Stimulated activated CD8-positive, alpha-beta memory T cell treated with anti-CD3 and anti-CD28 coated beads, Interleukin-2, amount 100 ng/mL, for 48 hours (primary cell): ENCODE data around the gene COL4A6.

Experiments used
- DNase-seq, 2 donors: peaks; one replicate each; pipeline ENCODE4 v3.0.0-alpha.2; 2020; ENCODE audit warnings: low read depth in 2 of 2

The COL4A6 gene

DNA sequence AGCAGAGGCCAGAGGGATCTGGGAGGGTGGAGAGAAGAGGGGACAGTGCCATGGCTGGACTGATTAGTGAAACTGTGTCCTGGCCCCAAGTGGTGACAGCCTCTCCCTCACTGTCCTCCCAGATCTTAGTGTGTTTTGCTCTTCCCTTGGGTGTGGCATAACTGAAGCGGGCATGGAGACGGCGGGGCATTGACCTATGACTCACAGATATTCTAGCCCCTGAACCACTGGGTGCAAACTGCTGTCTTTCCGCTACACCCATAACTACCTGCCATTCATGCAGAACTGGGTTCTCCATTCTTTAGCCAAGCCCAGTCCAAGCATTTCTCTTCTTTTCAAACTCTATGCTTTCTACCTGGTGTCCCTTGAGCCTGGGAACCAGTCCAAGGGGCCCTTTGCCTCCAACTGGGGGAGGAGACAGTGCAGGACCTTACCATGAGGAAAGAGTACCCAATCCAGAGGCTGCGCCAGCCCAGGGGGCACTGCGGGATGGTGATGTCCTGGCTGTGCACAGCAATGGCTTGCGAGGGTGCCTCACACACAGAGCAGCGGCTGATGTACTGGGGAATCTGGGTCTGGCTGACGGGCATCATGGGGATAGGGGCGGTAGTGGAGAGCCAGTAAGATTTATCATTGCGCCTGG is 279.1 kb downstream of the COL4A6 start:
- DNase-seq, result no peak

DNA sequence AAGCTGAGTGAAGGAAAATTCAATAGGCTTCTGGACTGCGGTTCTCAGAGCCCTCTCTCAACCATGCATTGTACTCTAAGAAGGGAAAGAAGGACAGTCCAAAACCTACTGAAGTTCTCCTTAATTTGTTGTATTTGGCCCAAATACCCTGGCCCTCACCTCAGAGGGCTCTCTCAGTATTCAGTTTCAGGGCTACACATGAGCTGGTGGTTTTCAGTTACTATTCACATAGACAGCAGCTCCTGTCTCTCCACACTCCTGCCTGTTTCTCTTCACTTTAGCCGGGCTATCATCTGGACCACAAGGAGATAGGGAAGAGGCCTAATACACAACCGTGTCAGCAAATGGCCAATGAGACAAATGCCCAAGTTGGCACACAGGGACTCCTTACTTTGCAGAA is 280.6 kb downstream of the COL4A6 start:
- DNase-seq, result no peak

DNA sequence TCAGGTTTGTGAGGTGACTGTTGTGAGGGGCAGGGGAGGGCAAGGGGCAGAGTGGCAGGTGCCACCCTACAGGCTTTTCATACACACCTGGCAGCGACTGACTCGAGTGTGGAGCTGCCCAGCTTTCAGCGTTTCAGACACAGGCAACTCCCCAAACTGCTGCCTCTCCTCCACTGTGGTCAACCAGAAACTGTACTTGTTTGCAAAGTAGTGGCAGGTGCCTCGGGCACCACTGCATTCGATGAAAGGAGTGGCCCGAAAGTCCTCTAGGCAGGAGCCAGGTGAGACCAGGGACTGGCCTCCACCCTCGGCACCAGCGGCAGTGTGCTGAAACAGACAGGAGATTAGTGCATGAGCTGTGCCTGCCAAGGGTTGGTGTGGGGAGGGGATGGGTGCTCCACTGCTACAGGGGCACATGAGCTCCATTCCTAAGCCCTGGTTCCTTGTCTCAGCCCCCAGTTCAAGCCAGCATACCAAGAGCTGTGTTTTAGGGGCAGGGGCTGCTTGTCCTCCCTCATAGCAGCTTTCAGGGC is 281.2 kb downstream of the COL4A6 start:
- no peak for DNase-seq

DNA sequence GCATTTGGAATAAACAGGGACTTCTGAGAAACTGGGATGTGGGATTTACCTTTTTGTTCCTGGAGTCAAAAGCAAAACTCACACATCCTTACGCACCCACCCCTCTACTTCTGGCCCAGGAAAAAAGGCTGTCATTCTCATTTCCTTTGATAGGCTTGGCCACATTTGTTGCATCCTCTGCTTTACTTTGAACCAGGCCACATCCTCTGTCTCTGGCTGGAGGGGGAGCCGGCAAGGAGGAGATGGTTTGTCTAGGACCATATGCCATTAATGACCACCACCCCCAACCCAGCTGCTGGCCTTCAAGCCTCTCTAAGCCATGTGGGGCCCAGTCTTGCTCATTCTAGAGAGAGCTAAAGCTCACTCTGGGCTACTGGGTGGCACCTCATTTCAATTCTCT is 282.1 kb downstream of the COL4A6 start:
- DNase-seq, result no peak

DNA sequence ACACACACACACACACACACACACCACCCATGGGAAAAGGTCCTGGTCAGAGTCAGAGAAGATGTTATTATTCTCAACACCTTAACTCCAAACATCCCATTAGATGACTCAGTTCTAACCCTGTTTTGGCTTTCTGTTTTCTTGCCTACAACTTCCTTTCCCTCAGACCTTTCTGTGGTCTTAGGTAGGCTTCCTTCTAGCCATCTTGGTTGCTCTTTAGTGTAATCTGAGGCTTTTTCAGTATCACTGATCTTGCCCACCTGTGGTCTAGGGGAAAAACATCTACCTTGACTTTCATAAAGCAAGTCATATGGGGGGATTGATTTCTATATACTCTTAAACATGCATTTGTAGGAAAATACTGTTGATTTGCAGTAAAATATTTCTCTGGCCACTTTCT is 289.7 kb downstream of the COL4A6 start:
- no peak for DNase-seq

DNA sequence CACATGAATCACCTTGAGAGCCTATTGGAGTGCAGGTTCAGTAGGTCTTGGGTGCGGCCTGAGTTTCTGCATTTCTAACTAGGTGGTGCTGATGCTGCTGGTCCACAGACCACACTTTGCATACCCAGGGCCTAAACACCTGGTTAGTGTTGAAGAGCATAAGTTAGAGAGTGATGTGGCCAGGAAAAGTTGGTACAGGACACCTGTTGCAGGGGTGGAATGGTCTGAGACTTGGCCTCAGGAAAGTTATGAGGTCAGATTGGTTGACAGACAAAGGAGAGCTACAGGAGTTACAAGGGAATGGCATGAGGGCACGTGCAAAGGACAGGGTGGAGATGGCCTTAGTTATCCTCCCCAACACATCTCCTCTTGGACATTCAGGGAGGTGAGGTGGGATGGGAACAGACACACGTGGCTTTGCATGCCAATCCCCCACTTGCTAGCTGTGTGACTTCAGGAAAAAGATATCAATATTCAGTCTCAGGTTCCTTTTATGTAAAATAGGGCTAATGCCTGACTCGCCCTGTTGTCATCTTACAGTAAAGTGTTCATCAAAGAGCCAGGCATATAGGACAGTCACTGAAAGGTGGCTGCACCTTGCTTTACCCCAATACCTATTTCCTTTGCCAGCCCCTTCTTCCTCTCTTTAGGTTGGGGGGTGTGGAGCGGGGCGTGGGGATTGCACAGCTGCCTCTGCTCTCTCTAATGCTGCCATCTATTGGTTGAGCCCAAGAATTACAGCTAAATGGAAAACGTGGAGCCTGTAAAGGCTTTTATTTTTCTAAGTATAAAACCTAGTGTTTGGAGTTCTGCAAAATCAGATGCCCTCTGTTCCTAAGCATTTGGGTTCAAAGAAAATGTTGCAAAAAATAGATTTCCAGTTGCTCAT is 299.2 kb downstream of the COL4A6 start:
- no peak for DNase-seq

DNA sequence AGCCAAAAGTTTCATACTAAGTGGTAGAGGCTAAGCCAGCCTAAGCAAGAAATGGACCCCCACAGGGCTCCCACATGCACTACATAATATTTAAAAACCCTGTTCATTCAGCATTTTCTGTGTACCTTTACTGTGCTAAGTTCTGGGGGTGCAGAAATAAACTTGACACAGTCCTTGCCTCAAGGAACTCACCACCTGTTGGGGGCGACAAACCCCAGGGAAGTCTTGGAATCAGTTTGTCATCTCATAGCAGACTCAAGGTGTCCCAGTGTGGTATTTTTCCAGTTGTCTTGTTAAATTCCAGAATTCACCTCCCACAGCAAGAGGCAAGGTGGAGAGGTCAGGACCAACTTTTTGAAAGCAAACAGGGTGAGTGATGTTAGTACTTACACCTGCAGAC is 303.5 kb downstream of the COL4A6 start:
- no peak for DNase-seq

DNA sequence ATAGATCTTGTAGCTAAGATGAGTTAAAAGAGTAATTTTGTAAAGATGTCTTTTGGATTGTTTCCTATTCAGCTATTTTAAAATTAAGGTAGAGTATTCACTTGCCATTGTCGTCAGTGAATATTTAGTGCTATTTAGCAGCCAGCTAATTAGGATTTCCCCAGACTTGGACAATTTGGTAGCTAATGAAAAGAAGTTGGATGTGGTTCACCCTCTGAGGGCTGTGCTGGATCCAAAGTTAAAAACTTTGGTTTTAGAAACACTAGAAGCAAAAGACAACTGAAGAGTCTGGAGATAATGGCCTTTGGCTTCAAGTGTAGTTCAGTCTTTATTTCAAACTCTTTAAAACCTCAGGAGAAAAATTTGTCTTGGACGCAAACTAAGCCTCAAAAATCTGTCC is 305.3 kb downstream of the COL4A6 start:
- no peak for DNase-seq

DNA sequence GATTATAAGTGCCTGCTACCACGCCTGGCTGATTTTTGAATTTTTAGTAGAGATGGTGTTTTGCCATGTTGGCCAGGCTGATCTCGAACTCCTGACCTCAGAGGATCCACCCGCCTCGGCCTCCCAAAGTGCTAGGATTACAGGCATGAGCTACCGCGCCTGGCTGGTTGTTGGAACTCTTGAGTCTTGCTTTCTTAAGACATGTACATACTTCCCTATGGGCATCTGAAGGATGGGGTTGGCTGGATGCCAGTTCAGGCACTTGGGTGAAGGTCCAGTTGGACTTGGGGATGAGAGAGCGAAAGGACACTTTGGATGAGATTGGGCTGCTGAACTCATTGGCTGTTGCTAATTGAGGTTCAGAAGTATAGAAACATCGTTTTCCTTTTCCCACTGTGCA is 306.2 kb downstream of the COL4A6 start:
- DNase-seq, result no peak

DNA sequence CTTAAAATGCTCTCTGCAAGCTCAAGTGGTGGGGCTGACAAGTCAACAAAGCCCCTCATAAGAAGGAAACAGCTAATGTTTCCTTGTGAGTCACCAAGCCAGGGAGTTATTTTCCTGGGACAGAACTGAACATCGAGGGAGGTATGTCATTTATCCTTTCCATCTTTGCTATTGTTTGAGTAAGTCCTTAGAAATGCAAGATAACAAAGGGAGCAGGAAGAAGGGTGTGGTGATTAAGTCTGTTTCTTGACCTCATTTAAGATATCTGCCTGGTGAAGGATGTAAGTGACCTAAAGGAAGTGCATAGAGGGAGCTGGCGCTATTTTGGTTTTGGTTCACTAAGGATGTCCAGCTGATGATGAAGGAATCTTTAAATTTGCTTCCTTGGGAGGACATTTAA is 306.8 kb downstream of the COL4A6 start:
- DNase-seq, result no peak

DNA sequence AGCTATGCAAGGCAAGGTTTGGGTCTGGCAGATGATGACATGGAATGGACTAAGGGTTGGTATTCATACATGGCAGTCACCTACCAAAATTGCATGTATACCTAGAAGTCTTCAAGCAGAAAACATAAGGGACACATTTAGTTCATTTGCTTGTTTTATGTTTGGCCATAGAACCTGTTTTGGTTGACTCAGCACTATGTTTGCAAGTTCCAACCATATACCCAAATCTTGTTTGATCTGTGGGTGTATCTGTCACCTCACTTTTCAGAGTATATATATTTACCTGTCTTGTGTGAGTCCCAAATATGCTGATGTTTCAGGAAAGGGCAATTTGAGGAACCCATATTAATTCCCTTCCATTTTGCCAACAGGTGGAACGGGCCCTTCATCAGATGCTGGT is 307.3 kb downstream of the COL4A6 start:
- DNase-seq, result no peak

DNA sequence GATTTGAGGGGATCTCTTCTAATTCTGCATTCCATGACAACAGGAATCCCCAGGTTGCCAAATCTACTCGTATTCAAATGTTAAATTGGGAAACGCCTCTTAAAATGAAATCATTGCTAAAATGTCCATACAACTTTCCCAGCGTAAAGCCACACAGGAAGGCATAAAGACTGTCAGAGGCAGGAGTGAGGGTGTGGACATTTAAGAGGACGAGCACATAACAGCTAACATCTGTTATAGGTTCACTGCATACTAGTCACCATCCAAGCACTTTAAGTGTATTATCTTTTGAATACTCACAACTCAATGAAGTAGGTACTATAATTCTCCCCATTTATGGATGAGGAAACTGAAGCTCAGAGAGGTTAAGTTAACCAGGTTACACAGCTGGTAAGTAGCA is 311.1 kb downstream of the COL4A6 start:
- DNase-seq, result no peak

DNA sequence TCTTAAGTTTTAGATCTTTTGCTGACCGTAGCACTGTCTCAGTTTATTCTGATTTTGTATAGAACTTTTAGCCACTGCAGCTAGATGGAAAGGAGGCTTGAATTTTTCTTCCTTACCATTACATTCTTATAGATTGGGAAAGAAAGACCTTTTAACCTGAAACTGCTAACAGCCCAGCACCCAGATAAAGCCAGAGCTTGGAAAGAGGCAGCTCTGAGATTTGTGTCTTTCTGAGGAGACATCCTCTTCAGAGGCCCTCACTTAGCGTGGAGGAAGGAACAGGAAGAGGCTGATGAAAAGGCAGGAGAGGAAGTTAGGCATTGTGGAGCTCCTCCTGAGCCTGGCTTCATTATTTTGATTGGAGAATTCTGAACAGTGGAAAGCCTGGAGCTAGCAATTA is 311.6 kb downstream of the COL4A6 start:
- no peak for DNase-seq

DNA sequence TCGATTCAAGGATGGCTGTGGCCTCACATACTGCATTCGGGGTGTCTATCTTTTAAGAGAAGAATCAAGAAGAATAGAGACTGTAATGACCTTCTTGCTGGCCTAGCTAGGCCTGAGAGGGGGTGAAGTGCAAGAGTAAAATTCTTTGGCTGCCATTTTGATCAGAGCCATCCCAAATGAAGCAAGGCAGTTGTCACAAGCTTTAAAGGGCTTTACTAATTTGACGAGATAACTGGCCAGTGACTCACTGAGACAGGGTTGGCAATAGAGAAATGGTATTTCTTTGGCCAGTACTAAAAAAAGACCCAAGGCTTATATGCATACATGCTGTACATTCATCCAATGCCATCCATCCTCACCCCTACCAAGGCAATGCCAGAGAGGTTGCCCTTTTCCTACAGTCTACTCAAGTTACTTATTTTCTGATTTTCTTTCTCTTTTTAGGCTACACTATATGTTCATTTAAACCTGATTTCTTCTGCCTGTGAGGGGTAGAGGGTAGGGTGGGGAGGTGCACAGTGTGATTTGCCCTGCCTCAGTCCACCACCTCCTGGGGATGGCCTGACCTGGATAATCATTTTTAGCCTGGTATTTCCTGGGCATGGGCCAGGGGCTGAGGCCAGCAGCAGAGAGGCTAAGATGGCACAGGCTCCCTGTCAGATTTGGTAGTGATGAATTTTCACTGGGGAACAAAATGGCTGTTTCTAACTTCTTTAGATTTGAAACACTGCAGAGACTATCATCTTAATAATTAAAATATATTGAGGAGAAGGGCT is 314.4 kb downstream of the COL4A6 start:
- DNase-seq, result no peak

DNA sequence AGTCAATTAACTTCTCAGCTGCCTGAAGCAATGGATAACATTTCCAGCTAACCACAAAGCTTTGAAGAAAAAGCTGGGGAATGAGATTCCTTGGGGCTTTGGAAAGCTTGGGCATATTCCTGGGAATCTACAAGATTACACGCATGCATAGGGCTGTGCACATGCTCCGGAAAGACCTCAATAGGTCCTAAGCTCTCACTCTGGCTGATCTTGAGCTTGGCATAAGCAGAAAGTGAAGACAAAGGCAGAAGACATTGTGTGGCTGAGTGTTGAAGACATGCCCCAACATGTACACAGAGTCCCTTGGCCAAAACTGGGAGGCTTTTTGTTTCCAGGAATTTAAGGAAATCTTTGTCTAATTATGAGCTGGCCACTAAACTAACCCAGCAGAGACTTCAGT is 315.5 kb downstream of the COL4A6 start:
- no peak for DNase-seq

DNA sequence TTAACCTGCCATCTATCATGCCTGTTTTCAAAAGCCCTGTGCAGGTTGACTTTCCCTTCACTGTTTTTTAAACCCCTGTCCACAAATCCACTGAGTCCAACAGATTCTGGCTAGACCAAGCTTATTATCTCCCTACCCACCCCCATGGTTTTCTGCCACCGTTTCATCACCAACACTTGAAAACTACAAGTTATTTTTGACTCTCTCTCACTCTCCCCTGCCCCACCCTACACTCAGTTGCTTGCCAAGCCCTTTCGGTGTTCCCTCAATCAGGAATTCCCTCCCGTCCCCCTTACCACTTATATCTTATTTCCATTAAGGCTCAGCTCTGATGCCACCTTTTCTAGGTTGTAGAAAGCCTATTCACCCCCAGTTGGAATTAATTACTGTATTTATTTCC is 316.9 kb downstream of the COL4A6 start:
- no peak for DNase-seq

DNA sequence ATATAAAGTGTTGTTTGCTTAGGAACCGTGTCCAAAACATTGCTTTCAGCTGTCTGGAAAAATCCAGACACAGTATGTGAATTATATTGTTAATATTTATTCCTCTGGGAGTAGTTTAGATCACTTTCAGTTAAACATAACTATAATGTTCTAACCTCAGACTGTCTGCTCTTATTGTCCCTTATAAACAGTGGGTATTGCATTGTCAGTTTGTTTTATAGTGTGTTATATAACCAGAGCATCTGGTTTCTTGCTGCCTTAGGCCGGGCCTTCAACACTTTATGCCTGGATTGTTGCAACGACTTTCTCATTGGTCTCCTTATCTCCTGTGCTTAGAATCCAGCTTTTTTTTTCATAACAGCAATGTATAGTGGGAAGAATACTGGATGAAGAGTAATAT is 320.2 kb downstream of the COL4A6 start:
- DNase-seq, result no peak

DNA sequence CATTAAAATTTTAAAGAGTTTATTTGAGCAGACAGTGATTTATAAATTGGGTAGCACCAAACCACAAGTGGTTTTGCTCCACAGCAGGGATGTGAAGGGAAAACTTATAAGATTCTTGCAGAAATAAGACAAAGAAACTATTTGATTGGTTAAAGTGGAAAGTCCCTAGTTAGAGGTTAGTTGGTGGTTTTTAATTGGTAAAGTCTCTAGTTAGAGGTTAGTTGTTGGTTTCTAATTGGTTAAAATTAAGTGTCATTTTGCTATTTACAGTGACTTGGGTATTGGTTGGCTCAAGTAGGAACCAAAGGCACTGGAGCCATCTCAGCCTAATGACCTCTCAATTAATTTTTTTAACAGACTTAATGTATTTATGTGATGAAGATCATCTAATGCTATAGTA is 323.7 kb downstream of the COL4A6 start:
- DNase-seq, result no peak
